Head of caudate nucleus (tissue), 42 donors: Measurements from ENCODE around the gene SAPCD2.

Experiments used
- DNase-seq, 42 donors: peaks; one replicate each; pipeline versions ENCODE4 v3.0.0 to v3.0.0-alpha.2; 2020 to 2021; ENCODE audit warnings: mixed read lengths in 7 of 42
- intact Hi-C: fragments of 100-400 bp; cut with DNase I; formaldehyde crosslinking; loops from one replicate; pipeline ENCODE4 v1.15.0; 2022

Gene SAPCD2

DNA sequence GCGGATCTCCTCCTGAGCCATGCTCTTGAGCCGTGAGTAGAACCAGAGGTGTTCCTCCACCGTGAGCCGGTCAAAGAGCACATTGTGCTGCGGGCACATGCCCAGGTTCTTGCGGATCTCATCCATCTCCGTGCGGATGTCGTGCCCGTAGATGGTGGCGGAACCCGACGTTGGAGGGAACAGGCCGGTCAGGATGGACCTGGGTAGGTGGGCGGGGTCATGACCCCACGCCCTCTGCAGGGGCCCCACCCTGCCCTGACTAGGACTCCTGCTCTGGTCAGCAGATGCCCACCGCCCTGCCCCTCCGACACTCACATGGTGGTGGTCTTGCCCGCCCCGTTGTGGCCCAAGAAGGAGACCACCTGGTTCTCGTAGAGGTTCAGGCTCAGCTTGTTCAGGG lies 54.4 kb downstream of the SAPCD2 start:
- DNase-seq: no peak
- intact Hi-C loops: no loop called here

DNA sequence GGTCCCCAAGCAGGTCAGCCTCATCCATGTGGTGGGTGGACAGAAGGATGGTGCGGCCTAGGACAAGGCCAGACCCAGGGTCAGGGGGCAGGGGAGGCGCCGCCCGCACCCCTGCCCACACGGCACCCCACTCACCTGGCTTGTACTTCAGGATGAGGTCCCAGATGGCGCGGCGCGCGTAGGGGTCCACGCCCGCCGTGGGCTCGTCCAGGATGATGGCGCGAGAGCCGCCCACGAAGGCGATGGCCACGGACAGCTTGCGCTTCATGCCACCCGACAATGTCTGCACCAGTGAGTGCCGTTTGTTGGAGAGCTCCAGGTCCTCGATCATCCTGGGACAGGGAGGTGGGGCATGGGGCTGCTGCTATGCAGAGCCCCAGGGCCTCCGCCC lies 54.8 kb downstream of the SAPCD2 start:
- intact Hi-C loops: no loop called here
- DNase-seq: no peak

DNA sequence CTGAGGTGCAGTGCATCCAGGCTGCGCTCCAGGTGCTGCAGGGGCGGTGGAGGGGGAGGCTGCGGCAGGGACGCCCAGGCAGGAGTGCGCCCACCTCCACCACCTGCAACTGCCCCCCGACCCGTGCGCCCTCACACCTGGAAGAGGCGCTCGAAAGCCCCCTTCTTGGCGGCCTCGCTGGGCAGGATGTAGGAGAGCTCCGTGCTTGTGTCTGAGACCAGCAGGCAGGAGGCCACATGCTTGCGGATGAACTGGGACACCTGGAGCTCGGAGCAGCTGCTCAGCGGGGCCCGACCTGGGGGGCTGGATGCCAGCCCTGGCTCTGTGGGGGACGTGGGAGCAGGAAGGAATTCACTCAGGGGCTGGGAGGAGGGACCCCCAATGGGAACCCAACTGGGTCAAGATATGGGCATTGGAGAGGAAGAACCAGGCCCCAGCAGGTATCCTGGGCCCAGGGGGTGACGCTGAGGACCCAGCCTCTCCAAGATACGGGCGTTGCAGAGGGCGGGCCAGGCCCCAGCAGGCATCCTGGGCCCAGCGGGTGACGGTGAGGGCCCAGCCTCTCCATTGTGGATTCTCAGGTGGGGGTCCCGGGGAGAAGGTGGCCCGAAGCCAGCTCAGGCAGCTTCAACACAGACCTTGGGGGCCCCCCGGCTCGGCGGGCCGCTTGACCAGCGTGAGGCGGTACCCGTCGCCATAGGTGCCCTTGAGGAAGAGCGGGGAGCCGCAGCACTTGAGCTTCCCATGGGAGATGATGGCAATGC lies 55.4 kb downstream of the SAPCD2 start:
- no peak for DNase-seq
- intact Hi-C loops: no loop called here

DNA sequence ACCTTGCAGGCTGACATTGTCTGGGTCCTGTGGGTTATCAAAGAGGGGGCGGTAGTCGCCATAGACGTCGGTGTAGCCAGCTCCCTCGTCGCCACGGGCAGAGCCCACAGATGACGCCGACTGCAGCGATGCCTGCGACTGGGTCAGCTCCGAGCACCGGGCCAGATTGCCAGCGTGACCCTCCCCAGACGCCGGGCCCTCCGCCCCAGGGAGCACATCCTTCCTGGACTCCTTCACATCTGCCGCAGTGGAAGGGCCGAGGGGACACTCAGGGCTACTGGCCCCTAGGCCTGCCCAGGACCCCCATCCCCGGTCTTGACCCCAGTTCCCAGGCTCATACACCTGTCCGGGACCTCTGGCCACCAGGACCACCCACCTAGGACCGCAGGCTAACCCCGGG lies 56.2 kb downstream of the SAPCD2 start:
- DNase-seq: no peak
- intact Hi-C loops: no loop called here

DNA sequence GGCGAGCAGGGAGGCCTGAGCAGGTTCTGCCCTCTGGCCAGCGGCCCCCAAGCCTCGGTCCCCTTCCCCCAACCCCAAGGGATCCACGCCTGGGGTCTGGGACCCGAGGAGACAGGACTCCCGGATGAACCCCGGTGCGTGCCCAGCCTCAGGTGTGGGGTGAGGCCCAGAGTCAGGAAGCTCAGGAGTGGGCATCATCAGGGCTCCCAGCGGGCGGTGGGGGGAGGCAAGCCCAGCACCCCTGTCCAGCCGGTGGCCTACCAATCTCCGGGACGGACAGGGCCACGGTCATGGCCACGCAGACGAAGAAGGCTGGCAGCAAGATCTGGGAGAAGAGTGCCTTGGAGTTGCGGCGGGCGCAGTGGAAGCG lies 56.8 kb downstream of the SAPCD2 start:
- no peak for DNase-seq
- intact Hi-C loops: no loop called here

DNA sequence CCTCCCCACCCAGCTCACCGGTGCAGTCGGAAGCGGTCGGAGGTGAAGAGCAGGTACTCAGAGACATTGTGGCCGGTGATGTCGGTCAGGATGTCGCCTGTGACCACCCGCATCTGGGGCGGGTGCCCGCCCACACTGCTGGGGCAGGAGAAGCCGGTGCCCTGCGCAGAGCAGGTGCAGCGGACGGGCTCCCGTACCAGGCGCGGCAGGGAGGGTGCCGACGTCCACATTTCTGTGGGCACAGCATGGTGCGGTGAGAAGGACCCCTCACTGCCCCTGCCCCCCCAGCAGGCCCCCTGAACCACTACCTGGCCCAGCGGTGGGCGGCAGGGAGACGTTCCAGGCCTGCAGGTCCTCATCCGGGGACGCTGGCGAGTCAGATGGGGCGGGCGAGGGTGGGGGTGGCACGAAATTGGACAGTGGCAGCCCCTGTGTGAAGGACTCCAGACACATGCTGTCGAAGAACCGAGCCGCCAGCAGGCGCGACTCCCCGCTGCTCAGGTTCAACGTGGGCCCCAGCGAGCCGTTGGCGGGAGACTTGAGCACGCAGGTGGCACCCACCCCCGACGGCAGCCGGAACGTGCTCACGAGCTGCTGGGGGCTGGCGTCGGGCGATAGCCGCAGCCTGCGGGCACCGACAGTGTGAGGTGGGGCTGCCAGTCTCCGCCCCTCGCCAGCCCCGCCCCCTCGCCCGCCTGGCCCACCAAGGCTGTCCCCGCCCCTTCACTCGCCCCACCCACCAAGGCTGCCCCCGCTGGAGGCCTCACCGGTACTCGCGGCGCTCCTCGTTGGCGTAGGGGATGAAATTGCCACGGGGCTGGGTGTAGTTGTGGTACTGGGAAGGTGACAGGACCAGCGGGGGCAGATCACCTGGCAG lies 57.4 kb downstream of the SAPCD2 start:
- intact Hi-C loops: no loop called here
- DNase-seq: peak in 8 of 42 donors; percentile 43 to 70 (median 56)
